ENCODE measurements around the gene POU4F1. TPM values are rescaled to one million over a fixed set of nuclear protein-coding genes. Genes with fewer than 3 reads are reported as not detected.

POU4F1 gene
- total RNA-seq, 1 donor from 2014 or later, result not detected

DNA sequence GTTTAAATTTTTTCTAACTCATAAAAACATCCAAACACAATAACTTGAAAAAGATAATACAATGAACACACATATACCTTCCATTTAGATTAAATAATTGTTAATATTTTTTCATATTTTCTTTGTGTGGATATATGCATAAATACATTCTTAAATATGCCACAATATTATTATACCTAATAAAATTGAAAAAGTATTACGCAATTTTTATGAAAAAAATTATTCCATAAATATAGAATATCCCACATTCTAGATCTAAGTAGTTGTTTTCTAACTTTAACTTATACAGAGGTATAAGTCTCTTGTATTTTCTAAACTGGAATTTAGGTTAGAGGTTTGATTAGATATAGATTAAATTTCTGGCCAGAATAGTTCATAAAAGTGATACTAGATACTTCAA is 34.3 kb downstream of the POU4F1 start:
- no peak for DNase-seq (ENCODE audit: extremely low spot score in 2 of 2)
- Histone ChIP-seq H3K4me1 (no peaks in the 10 kb centered on the region), H3K27ac (no peak overlapping the region), H3K36me3 (no peaks in the 10 kb centered on the region), H3K9me3 (no peaks in the 10 kb centered on the region), H3K4me3 (no peak overlapping the region), H3K27me3 (no peaks in the 10 kb centered on the region)
- intact Hi-C loops (cut with DNase I), result no loop called here
- TF ChIP-seq POLR2A (IDR thresholded peaks at IDR 0.05) (no peak), POLR2AphosphoS5 (IDR thresholded peaks at IDR 0.05; ENCODE audit: insufficient read depth in 1 of 2, low read depth in 1 of 2) (no peak)
- TF ChIP-seq, protein P1, sequence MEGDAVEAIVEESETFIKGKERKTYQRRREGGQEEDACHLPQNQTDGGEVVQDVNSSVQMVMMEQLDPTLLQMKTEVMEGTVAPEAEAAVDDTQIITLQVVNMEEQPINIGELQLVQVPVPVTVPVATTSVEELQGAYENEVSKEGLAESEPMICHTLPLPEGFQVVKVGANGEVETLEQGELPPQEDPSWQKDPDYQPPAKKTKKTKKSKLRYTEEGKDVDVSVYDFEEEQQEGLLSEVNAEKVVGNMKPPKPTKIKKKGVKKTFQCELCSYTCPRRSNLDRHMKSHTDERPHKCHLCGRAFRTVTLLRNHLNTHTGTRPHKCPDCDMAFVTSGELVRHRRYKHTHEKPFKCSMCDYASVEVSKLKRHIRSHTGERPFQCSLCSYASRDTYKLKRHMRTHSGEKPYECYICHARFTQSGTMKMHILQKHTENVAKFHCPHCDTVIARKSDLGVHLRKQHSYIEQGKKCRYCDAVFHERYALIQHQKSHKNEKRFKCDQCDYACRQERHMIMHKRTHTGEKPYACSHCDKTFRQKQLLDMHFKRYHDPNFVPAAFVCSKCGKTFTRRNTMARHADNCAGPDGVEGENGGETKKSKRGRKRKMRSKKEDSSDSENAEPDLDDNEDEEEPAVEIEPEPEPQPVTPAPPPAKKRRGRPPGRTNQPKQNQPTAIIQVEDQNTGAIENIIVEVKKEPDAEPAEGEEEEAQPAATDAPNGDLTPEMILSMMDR (IDR thresholded peaks at IDR 0.05), result no peak

DNA sequence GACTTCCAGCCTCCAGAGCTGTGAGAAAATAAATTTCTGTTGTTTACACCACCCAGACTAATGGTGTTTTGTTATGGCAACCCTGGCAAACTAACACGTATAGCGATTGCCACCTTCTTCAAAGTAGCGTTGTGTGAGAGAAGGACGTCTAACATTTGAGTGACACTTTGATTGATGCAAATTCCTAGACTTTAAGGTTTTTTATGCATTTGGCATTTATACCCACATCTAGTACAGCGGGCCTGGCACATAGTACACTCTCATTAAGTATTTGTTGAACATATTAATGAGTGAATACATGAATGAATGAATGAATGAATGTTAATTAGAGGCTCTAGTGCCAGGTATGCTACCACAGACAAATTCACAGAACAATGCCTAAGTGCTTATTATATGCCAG is 36.7 kb downstream of the POU4F1 start:
- Histone ChIP-seq H3K27ac (no peak overlapping the region), H3K4me1 (no peaks in the 10 kb centered on the region), H3K36me3 (no peaks in the 10 kb centered on the region), H3K9me3 (no peaks in the 10 kb centered on the region), H3K27me3 (no peaks in the 10 kb centered on the region), H3K4me3 (no peak overlapping the region)
- no peak for DNase-seq (ENCODE audit: extremely low spot score in 2 of 2)
- intact Hi-C loops (cut with DNase I), result no loop called here
- TF ChIP-seq POLR2AphosphoS5 (IDR thresholded peaks at IDR 0.05; ENCODE audit: insufficient read depth in 1 of 2, low read depth in 1 of 2) (no peak), POLR2A (IDR thresholded peaks at IDR 0.05) (no peak)
- TF ChIP-seq, protein P1 (IDR thresholded peaks at IDR 0.05), result no peak

DNA sequence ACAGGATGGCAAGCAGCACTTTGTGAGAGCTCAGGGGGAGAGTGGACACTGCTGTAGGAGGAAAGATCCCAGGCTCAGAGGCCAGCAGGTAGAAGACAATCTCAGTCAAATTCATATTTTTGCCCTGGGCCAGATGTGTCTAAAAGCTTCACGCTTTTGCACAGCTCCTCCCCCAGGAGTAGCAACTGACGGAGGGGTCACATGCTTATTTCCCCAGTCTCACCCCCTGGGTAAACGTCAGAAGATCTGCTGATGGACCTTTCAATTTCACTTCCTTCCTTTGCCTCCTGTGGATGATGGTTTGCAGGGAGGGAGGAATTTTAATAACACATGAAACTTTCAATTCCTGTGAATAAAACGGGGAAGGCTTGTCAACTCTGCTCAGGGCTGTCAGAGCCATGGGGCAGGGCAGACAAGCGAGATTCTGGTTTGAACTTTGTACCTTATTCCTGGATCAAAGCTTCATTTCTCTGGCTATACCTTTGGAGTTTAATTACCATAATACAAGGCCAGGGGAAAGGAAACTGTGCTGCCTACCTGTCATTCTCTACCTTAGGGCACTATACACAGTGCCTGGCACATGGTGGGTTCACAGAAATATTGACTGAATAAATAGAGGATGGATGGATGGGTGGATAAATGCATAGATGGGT is 41.0 kb downstream of the POU4F1 start:
- Histone ChIP-seq H3K36me3 (no peaks in the 10 kb centered on the region), H3K4me1 (no peaks in the 10 kb centered on the region), H3K27me3 (no peaks in the 10 kb centered on the region), H3K9me3 (no peaks in the 10 kb centered on the region), H3K4me3 (no peak overlapping the region), H3K27ac (no peak overlapping the region)
- DNase-seq (ENCODE audit: extremely low spot score in 2 of 2), result no peak
- TF ChIP-seq, protein P1 (IDR thresholded peaks at IDR 0.05), result no peak
- TF ChIP-seq POLR2A (IDR thresholded peaks at IDR 0.05) (no peak), POLR2AphosphoS5 (IDR thresholded peaks at IDR 0.05; ENCODE audit: insufficient read depth in 1 of 2, low read depth in 1 of 2) (no peak)
- intact Hi-C loops (cut with DNase I), result no loop called here

Other genes with a start within 250 kb of the POU4F1 start
- 11.8 TPM for gene OBI1, start 55.6 kb upstream of the POU4F1 start, total RNA-seq